Anterior cingulate cortex (tissue), 58 donors: ENCODE results near the gene LRRC43.
"Not testable (repeated sequence)": the region's sequence is repeated elsewhere in the genome, so short reads cannot be mapped to it uniquely, and the experiment has no call there.

ENCODE experiments used
- DNase-seq, 58 donors: peaks; one replicate each; lab custom pipeline; 2025; lab: John Stamatoyannopoulos, UW

LRRC43 gene

DNA sequence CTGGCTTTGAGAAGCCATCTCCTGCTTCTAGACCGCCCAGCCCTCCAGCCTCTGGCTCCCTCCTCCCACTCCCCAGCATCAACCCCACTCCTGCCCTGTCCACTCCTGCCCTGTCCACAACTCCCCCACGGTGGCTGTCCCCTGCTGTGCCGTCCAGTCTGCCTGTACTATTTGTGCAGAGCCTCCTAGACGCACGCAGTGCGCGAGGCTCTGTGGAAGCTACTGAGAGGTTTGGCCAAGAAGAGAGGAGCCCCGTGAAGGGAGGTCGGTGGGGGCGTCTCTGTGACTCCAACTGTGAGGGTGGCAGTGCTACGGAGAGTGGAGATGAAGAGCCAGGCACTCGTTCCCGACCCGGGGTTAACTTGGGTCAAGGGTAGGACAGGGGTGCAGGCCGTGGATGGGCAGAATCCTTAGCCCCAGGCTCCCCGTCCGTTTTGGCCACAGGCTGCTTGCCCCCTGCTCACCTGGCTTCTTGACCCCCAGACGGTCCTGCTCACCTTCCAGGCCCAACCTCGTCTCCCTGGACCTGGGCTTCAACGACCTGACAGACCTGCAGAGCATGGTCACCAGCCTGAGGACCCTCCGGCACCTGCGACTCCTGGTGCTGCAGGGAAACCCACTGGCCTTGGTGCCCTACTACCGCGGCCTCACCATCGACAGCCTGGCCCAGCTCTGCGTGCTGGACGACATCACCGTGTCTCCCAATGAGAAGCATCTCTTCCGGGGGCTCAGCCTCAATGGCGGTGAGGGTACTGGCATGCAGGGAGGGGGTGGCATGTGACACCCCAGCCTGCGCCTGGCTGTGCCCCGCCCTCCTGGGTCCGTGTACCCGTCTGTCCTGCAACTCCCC lies 6.9 kb downstream of the LRRC43 start:
- DNase-seq, result no peak

DNA sequence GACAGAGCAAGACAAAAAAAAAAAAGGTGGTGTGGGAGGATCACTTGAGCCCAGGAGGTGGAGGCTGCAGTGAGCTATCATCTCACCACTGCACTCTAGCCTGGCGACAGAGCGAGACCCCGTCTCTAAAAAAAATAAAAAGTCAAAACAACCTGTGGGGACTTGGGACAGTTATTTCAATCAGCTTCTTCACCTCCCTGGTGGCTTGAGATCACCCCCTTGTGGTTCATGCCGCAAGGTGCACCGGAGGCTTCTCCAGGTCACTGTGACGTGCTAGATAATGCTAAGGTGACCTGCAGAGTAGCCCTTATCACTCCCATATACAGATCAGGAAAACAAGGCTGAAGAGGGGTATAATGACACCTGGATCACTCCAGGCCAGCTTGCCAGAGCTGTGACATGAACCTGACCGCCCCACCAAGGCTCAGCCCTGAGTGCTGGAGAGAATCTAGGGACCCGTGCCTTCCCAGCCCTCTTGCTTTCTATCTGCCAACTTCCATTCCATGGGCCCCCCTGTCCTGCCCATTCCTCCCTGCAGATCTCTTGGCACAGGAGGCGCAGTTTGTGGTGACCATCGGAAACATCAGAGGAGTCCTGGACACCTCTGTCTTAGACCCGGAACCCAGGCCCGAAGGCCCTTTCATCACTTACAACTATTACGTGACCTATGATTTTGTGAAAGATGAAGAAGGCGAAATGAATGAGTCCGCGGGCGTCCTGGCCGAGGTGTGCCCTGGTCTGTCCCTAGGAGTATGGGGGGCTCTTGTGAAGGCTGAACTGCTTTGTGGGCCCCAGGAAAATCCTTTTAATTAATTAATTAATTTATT lies 8.1 kb downstream of the LRRC43 start:
- peak in 12 of 58 donors; percentile 2 to 39 (median 18) for DNase-seq

DNA sequence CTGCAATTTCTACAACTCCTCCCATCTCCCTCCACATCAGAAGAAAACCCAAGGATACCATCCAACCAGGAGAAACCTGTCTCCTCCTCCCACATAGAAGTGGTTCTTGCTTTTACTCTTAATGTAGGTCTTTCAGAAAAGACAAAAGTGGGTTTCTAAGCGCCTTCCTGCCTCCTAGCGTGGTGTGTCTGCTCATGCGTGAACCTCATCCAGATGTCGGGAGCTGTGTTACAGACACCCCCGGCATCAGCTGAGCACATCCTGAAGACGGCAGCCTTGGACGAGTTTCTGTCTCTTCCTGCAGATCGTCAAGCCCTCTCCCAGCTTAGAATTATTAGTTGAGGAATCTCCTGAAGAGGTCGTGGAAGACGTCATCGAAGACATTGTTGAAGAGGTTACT lies 9.5 kb downstream of the LRRC43 start:
- DNase-seq, result no peak

DNA sequence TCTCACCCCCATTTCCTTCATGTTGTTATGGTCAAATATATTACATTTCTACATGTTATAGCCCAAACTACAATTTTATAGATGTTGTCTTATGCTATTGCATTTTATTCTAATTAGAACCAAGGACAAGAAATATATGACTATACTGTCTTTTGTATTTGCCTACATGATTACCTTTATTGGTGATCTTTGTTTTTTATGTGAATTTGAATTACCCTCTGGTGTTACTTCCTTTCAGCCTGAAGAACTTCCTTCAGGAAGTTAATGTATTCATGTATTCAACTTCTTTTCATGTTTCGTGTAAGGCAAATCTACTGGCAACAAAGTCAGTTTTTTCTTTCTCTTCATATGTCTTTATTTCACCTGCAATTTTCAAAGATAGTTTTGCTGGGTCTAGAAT lies 11.9 kb downstream of the LRRC43 start:
- DNase-seq, result no peak

DNA sequence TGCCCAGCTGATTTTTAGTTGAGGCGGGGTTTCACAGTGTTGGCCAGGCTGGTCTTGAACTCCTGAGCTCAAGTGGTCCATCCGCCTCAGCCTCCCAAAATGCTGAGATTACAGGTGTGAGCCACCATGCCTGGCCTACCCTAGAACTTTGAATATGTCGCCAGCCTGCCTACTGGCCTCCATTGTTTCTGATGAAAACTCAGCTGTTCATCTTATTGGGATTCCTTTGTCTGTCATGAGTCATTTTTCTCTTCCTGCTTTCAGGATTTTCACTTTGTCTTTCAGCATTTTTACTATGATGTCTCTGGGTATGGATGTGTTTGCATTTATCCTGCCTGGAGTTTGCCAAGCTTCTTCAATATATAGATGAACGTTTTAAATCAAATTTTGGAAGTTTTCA lies 12.5 kb downstream of the LRRC43 start:
- DNase-seq, result no peak

DNA sequence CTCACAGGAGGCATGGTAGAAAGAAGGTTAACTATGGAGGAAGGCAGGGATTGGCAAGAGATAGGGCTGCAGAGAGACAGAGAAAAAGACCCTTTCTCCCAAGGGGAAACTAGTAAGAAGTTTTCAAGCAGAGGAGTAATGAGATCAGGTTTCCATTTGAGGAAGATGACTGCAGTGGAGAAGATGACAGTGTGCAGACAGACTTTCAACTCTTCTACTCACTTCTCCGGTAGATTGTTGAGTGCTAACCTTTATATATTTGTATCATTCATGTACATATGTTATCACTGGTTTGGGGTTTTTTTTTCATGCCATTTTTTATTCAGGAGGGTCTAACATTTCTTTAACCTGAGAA lies 14.7 kb downstream of the LRRC43 start:
- DNase-seq, result no peak

DNA sequence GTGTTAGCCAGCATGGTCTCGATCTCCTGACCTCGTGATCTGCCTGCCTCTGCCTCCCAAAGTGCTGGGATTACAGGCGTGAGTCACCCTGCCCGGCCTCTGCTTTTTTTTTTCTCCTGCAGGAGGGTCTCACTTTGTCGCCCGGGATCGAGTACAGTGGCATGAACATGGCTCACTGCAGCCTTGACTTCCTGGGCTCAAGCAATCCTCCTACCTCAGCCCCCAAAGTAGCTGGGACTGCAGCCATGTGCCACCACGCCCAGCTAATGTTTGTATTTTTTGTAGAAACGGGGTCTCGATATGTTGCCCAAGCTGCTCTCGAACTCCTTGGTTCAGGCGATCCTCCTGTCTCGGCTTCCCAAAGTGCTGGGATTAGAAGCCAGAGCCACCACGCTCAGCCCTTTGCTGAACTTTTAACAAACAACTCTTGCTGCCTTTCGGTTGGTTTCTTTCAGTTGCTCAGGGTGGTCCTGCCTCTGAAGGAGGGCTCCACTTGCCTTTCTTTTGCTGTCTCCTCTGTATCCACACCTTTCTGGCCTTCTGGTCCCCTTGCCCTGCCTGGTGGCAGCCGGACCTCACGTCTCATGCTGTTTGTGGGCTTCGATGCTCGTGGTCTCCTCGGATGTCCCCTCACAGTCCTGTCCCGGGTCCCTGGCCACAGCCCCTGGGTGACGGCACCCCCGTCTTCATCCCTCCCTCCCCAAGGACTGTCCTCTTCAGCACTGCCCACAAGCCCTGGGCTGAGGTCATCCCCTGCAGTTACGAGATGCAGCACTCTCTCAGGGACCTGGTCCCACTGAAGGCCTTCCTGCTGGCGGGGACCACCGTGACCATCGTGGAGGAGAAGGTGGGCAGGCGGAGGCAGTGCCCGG lies 16.8 kb downstream of the LRRC43 start:
- DNase-seq, result no peak

DNA sequence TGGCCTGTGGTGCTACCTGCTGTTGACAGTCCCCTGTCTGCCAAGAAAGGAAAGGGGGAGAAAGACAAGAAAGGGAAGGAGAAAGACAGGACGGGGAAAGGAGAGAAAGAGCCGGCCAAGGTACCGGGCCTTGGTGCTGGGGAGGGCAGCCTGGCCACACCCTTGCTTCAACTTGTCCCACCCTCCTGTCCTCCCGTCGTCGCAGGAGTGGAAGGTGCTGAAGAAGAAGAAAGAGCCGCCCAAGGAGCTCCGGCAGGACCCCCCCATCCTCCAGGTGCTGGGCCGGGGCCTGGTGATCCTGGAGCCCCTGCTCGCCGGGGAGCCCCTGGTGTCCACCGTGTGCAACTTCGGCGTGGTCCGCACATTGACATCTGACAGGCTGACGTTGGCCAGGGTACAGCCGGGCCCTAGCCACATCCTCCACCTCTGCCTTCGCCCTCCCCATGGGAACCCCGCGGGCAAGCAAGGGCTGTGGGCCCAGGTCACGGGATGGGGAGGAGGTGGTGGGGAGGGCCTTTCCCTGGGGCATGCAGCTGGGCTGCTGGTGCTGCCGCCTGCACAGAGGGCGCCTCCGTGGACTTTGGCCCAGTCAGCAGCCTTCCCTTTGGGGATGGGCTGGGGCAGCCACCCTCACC lies 17.7 kb downstream of the LRRC43 start:
- DNase-seq, result no peak

DNA sequence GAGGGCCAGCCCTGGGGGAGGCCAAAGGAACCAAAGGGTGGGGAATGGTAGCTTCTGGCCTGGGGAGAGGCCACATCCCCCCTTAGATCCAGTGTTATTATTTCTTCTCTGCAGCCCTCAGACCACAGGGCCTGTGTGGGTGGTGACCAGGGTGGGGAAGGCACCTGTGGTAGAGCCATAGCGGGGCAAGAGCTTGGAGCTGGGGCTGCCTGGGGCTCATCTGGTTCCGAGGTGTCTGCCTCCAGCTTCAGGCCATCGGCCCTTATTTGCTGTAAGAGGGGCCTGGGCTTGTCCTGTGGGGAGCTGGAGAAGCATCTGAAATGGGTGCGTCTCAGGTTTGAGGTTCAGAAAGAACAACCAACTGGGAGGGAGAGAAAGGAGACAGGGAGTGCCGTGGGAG lies 18.5 kb downstream of the LRRC43 start:
- DNase-seq, result no peak

DNA sequence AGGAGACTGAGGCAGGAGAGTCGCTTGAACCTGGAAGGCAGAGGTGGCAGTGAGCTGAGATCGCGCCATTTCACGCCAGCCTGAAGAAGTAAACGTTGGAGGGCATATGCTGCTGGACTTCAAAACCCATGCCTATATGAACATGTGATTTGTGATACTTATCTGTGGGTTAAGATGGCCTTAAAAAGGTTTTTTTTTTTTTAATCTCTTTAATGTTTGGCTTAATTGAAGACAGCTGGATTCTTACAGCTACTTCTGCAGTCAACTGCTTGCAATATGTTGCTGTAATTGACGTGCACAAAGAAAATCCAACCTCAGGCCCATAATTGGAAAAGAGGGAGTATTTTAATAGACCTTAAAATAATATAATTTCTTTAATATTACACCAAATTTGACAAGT lies 19.1 kb downstream of the LRRC43 start:
- no peak for DNase-seq

DNA sequence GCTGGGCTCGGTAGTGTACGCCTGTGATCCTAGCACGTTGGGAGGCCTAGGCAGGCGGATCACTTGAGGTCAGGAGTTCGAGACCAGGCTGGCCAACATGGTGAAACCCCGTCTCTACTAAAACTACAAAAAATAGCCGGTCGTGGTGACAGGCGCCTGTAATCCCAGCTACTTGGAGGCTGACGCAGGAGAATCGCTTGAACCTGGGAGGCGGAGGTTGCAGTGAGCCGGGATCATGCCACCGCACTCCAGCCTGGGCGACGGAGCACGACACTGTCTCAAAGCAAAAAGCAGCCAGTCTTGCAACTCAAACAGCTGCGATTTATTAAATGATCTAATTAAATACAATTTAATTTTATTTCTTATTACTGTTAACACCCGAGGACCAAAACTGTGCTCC lies 19.9 kb downstream of the LRRC43 start:
- DNase-seq, result not testable (repeated sequence)

DNA sequence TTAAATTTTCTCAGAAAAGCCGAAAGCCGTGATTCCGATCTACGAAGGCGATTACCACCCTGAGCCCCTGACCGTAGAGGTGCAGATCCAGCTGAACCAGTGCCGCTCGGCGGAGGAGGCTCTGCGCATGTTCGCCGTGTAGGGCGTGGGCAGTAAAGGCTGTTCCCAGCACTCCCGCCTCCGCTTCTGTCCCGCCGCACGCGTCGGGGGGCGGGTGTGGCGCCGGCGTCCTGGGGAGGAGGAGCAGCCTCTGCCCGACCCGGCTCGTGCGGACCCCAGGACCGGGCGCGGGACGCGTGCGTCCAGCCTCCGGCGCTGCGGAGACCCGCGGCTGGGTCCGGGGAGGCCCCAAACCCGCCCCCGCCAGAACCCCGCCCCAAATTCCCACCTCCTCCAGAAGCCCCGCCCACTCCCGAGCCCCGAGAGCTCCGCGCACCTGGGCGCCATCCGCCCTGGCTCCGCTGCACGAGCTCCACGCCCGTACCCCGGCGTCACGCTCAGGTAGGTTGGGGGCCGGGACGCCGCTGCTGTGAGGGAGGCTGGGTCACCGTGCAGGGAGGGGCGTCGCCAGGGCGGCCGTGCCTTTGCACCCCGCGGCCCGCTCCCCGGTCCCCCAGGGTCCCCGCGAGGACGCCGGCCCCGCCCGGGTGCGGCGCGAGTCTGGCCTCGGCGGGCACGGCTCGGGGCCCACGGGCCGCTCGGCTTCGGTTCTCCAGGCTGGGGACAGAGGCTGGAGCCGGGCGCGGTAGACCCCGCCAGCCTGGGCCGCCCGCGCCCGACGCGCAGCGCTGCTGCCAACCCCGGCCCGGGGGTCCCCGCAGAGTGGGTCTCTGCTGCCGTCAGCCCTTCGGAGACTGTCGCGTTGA lies 20.6 kb downstream of the LRRC43 start, which contains the start of gene B3GNT4:
Gene B3GNT4, plus strand, starts transcription at position 409 of the 866 bp plus-strand sequence. CDS start 910 bp downstream, outside the sequence.
- DNase-seq, result peak in 34 of 58 donors; percentile 12 to 72 (median 38)

DNA sequence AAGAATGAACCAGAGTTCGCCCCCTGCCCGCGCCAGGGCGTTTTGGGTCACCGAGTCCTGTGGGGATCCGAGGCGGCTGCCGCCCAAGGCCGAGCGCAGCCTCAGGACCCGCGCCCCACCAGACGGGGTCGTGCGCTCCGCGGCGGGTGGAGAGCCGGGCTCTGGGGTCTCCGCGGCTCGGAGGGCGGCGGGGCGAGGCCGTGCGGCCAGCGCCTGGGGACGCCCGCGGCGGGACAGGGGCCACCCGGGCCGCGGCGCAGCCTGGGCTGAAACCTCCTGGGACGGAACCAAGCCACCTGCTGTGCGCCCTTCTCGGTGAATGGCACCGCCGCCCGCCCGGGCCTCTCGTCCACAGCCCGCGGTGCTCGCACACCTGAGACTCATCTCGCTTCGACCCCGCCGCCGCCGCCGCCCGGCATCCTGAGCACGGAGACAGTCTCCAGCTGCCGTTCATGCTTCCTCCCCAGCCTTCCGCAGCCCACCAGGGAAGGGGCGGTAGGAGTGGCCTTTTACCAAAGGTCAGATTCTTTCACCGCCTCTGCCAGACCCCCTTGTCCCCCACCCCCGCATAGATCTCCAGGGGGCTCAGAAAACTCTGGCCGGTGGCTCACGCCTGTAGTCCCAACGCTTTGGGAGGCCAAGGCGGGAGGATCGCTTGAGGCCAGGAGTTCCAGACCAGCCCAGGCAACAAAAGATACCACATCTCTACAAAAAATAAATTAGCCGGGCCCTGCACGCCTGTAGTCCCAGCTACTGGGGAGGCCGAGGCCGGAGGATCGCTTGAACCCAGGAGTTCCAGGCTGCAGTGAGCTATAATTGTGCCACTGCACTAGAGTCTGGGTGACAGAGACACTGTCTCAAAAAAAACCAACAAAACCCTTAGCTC lies 21.5 kb downstream of the LRRC43 start:
- DNase-seq, result no peak

DNA sequence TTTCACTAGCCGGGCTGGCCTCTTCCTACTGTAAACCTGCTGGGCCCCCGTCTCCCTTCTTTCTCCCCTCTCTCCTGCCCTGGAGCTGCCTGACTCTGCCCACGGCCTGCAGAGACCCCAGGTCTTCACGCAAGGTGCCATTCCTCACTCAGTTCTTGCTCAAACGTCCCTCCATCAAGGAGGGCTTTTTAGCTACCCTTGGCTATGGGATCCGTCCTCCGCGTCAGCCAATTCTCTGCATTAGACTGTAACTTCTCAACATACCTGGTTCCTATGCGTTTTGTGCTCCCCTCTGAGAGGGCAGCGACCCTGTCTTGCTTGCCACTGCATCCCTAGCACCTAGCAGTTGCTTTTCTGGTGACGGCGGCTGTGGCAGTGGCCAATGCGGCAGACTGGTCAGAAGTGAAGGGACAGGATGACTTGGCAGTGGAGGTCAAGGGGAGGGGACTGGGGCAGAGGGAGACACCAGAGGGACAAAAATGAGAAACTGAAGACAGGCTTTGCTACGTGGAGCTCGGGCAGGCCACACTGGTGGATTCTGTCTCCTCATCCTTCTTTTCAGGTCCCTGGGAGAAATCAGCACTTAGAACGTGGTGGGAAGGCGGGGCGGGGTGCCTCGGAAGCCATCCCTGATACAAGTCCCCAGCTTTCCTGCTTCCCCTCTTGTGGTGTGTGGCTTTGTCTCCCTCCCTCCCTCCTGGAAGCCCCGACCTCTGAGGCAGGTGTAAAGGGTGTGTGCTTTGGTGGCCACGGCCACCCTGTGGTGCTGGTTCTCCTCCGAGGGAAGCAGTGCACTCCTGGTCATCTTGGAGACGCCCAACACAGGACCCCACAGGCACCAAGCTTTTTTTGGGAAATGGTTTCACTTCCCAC lies 22.4 kb downstream of the LRRC43 start:
- DNase-seq, result no peak

DNA sequence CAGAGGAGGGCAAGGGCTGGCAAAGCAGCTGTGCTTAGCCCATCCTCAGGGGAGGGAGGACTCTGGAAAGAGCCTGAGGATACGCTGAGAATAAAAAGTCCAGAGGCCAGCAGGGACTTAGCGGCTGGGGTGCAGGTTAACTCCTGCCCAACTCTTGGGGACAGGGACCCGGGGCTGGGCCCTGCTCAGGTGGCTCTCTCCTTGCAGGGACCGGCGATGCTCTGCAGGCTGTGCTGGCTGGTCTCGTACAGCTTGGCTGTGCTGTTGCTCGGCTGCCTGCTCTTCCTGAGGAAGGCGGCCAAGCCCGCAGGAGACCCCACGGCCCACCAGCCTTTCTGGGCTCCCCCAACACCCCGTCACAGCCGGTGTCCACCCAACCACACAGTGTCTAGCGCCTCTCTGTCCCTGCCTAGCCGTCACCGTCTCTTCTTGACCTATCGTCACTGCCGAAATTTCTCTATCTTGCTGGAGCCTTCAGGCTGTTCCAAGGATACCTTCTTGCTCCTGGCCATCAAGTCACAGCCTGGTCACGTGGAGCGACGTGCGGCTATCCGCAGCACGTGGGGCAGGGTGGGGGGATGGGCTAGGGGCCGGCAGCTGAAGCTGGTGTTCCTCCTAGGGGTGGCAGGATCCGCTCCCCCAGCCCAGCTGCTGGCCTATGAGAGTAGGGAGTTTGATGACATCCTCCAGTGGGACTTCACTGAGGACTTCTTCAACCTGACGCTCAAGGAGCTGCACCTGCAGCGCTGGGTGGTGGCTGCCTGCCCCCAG lies 23.4 kb downstream of the LRRC43 start:
- no peak for DNase-seq

DNA sequence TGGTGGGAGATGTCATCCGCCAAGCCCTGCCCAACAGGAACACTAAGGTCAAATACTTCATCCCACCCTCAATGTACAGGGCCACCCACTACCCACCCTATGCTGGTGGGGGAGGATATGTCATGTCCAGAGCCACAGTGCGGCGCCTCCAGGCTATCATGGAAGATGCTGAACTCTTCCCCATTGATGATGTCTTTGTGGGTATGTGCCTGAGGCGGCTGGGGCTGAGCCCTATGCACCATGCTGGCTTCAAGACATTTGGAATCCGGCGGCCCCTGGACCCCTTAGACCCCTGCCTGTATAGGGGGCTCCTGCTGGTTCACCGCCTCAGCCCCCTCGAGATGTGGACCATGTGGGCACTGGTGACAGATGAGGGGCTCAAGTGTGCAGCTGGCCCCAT lies 24.1 kb downstream of the LRRC43 start:
- no peak for DNase-seq
